HG02588 (cell line): ENCODE measurements around the gene TPST1.
"Not testable (repeated sequence)": the region's sequence is repeated elsewhere in the genome, so short reads cannot be mapped to it uniquely, and the experiment has no call there.

Experiments used
- ATAC-seq: cut with Tn5 transposase; IDR thresholded peaks from one replicate; pipeline ENCODE4 v1.9.1; 2021; ENCODE audit warnings: mild to moderate bottlenecking, moderate library complexity; ENCODE audit not compliant: unreplicated experiment

Gene TPST1

GRCh38 chr7:66187905-66188304 lies 17.2 kb upstream of the TPST1 start:
- ATAC-seq = no peak

- ATAC-seq = no peak
Measured at GRCh38 chr7:66188645-66189044, 16.5 kb upstream of the TPST1 start.

GRCh38 chr7:66189695-66190503 lies 15.2 kb upstream of the TPST1 start:
- ATAC-seq = no peak

- ATAC-seq = no peak
Measured at GRCh38 chr7:66190504-66190857, 14.7 kb upstream of the TPST1 start.

GRCh38 chr7:66193146-66193725 lies 11.9 kb upstream of the TPST1 start:
- ATAC-seq = no peak

GRCh38 chr7:66198469-66198868 lies 6.7 kb upstream of the TPST1 start:
- no peak for ATAC-seq

- no peak for ATAC-seq
Measured at GRCh38 chr7:66198956-66199355, 6.2 kb upstream of the TPST1 start.

GRCh38 chr7:66202441-66202840 lies 2.7 kb upstream of the TPST1 start:
- no peak for ATAC-seq

GRCh38 chr7:66205741-66206090 lies 582 bp downstream of the TPST1 start:
- ATAC-seq = no peak

- ATAC-seq = no peak
Measured at GRCh38 chr7:66206119-66206933, 1.2 kb downstream of the TPST1 start.

GRCh38 chr7:66206934-66207240 lies 1.8 kb downstream of the TPST1 start:
- no peak for ATAC-seq

- no peak for ATAC-seq
Measured at GRCh38 chr7:66207540-66207939, 2.4 kb downstream of the TPST1 start.

GRCh38 chr7:66211429-66211828 lies 6.3 kb downstream of the TPST1 start:
- ATAC-seq = no peak

GRCh38 chr7:66213637-66214036 lies 8.5 kb downstream of the TPST1 start:
- ATAC-seq = no peak

- no peak for ATAC-seq
Measured at GRCh38 chr7:66216687-66217086, 11.6 kb downstream of the TPST1 start.

GRCh38 chr7:66219805-66220204 lies 14.7 kb downstream of the TPST1 start:
- ATAC-seq = no peak

- ATAC-seq = no peak
Measured at GRCh38 chr7:66221442-66221841, 16.3 kb downstream of the TPST1 start.

- no peak for ATAC-seq
Measured at GRCh38 chr7:66227808-66228207, 22.7 kb downstream of the TPST1 start.

- ATAC-seq = not testable (repeated sequence)
Measured at GRCh38 chr7:66231326-66232216, 26.4 kb downstream of the TPST1 start.

GRCh38 chr7:66233638-66234037 lies 28.5 kb downstream of the TPST1 start:
- ATAC-seq = no peak

- no peak for ATAC-seq
Measured at GRCh38 chr7:66236713-66237303, 31.7 kb downstream of the TPST1 start.
